NCI-H1417 treated with DMSO at 0.1 percent for 48 hours (cell line): ENCODE data around the gene RBM5.

ENCODE experiments used
- DNase-seq: peaks from one replicate; lab custom pipeline; 2025; lab: John Stamatoyannopoulos, UW

RBM5 gene

DNA sequence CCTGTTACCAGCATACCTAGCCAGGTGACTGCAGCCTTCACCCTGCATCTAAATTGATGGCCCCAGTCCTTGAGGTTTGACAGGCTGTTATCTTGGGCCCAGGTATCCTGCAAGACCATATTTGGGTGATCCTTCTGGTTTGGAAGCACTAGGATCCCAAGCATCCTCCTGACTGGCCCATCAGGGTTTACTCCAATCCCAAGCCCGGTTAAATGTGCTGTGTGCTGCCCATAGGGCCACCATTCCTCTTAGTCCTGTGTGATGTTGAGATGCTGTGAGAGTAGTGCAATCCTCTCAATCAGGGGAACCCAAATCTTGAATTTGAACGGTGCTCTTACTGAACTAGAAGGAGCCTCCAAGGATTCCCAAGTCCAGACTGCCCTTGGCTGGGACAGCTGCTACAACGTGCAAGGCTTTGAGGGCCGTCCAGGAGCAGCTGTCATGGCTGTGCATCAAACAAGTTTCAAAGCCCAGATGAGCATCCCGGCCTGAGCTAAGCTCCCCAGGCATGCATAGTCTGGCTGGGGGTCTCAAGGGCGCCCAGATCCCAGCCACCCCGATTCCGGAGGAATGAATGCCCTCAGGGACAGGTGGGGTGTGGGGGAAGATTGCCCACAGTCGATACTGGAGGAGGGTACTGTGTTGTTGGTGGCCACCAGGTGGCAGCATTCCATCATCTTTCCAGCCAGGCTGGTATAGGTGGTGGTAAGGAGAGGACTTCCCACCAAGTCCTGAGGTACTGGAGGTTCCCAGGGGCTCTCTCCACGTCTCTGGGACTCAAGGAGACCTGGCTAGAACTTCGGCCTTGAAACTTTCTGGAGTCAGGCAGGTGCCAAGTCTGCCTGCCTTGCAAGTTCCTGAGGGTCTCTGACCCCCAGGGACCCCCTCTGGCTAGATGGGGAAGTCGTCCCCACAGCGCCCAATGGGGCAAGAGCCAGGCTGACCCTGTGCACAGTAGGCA is 32.6 kb downstream of the RBM5 start:
- no peak for DNase-seq

DNA sequence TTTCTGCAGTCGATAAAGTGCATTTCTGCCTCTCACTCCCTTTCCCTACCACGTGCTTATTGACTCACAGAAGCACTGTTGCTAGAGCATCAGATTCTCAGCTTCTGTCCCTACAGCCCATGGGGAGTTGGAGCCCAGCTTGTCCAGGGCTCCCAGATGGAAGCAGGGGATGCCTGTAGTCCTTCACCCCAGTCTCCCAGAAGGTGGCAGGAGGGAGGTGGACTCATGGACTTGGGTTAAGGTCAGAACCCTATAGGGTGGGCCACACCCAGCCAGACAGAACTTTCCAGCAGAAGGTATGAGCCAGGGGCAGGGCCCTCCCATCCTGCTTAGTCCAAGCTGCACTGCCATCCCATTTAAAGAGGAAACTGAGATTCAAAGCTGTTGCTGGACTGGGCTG is 33.4 kb downstream of the RBM5 start:
- no peak for DNase-seq

DNA sequence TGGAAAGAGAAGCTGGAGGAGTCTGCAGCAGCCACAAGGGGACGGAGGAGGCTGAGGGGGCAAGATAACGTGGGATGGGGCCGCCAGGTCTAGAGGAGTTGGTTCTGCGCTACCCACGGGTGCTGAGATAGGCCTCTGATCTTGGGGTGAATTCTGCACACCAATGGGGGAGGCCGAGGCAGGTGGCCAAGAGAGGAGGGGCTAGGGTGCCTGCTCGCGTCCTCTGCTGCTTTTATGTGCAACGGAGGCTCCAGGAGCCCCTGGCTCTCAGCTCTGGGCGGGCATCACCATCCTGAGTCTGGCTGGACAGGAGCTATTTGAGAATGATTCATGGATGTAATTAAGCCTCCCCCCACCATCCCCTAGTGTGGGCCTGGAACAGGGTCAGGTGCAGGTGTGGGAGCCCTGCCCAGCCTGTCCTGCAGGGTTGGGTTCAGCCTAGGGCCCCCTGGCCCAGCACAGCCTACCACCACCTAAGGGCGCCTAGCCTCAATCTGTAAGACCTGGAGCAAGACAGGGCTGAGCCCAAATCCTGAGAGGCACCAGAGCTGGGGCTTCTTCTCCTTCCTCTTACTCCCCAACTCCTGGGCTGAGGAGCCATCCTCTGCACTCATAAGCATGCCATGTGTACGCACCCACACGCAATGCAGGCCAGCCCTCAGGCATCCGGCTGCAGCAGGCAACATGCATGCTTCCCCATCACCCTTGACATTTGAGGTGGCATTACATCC is 34.1 kb downstream of the RBM5 start:
- DNase-seq: no peak

DNA sequence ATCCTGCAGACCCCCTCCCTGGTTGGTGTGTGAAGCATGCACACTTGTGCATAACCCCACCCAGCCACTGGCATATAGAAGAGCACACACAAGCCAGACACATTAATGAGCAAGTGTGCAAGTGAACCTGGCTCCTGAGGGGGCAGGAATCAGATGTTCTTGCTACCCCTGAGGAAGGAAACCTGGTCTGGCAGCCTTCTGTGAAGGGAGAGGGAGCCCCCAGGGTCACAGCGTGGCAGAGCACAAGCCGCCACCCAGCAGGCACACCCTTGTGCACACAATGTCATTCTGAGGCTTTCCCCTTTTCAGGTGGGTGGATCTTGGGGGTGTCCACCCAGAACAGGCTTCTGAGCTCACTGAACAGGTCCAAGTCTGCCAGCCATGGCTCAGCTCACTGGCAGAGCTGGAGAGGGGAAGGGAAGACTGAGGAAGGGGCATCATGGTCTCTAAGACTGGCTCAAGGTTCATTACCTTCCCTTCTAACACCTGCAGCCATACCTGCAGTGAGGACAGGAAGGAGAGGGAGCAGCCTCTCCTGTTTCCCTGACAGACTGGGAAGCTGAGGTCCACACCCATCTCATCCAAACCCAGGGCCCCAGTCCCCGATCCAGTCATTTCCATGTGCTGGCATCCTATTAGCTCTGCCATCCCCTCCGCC is 34.8 kb downstream of the RBM5 start:
- no peak for DNase-seq

DNA sequence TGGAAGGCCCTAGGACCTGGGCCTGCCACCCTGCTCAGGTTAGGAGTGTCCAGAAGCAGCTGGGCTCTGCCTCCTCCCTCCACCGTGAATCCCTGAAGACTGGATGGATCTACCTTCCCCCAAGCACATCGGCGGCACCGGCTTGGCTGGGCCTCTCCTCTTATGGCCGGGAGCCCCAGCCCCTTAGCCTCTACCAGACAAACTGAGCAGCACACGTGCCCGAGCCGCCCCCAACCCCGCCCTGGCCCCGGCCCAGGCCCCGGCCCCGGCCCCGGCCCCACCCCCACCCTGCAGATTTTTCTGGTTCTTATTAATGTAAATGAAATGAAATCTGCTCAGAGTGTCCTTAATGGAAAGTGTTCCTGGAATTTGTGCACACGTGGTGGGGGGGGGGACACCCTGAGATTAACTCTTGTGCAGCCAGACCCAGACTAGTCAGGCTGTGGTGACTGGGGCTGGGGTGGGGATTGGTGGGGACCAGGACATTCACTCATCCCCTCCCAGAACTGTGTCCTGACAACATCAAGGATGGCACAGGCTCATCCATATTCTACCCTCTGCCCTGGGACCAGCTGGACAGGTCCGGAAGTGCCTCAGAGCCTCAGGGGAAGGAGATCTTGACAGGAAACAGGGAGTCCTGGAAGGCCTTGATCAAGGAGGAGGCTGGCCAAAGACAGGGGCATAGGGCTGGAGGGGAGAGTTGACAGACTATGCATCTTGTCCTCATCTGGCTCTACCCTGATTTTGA is 35.5 kb downstream of the RBM5 start:
- no peak for DNase-seq

DNA sequence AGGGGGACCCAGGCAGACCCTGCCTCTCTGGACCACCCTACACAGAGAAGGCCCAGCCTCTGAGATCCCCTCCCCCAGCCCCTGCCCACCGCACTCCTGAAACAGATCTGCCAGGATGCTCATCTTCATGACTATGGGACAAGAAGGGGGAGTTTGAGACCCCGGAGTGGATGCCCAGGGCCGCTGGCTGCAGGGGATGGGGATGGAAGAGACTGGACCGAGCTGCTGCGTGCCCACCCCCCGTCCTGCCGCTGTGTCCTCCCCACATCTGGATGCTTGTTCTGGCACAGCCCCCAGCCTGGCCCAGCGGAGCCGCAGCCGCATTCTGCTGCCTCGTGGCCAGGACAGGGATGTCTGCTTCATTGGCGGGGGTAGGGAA is 36.1 kb downstream of the RBM5 start:
- DNase-seq: no peak

DNA sequence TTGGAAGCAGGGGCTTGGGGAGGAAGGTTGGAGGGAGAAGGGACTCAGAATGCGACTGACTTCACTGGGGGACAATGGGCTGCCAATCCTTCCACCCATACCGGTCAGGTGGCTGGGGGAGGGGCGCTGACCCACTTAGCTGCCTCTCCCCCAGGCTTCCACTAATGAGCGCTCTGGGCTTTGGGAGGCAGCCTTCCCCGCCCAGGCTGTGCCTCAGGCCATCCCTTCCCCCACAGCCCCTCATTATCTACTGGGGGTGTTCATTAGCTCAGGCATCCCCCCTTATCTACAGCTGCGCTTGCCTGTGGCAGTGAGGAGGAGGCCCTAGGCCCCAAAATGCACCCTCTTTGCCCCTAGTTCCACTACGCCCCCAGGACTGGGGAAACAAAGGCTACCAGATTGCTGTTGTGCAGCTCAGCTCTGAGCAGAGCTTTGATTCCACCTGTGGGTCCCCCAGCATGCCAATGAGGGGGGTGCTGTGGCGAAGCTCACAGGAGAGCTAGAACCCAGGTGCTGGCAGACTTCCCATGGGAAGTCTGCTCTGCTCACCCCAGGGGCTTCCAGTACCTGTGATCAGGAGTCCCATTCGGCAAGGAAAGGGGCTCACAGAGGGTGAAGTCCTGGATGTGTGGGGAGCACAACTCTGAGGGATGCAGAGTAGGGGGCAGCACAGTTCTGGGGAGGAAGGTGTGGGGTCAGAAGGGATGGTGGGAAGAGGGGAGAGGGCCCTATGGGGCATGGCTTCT is 37.0 kb downstream of the RBM5 start:
- no peak for DNase-seq

DNA sequence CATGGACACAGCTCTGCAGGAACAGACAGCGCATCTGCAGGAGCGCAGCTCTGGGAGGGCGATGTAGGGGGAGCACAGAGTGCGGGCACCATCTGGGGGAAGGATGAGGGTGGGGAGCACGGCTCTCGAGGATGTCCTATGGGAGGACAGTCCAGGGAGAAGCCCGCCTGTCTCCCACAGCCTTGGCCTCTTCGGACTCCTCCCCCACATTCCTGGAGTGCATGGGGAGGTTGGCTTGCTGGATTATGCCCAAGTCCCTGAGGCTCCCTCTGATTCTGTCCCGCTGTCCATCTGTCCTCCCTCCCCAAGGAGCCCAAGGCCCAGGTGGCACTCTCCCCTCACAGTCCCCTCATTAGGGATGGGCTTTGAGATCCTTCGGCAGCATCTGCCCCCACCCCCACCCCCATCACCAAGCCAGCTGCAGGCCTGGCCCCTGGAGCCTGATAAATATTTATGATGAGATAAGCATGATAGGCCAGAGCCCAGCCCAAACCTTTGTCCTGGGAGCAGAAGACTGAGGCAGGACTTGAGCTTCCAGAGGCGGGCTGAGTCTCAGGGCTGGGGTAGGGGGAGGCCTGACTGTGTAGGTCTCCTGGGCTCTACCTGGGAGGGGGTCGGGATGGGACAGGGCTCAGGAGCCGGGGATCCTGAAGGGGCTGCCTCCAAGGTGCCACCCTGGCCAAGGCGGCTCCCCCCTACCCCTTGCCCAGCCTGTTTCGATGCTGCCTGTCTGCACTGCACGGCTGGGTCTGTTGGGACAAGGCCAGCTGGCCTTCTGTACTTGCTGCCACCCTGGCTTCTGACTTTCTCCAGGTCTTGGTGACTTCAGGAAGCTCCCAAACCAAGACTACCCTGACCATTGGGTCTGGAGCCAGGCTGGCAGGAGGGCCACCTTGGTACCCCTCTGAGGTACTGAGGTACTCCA is 37.8 kb downstream of the RBM5 start:
- DNase-seq: no peak

DNA sequence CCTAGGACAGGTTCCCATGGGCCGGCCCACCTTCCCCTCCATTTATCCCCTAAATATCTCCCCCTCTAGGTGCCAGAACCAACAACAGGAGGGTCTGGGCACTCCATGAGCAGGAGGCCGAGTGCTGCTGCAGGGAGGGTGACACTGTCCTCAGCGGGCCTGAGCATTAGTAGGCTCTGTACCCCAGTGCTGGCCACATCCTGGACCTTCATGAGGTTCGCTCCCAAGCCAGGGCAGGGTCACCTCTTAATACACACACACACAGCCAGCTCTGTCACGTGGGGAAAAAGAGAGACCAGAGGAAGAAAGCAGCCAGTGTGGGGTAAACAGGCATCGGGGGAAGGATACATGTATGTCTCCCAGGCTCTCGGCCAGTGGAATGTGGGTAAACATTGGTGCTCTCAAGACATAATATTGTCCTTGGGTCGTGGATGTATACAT is 38.6 kb downstream of the RBM5 start:
- DNase-seq: no peak

DNA sequence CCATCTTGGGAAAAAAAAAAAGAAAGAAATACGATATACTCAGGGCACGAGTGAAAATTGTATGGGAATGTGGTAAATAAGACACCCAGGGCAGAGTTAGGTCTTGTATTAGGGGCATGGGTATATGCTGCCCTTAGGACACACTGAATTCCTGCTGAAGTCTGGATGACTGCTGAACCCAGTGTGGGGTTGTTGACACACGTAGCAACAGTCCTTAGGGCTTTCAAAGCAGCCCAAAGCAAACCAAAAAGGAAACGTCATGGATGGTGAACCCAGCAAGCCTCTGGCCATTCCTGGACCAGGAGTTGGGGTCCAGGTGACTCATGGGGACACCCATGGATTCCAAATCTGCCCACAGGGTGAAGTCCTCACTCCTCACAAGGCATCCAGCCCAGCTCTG is 39.3 kb downstream of the RBM5 start:
- DNase-seq: no peak

DNA sequence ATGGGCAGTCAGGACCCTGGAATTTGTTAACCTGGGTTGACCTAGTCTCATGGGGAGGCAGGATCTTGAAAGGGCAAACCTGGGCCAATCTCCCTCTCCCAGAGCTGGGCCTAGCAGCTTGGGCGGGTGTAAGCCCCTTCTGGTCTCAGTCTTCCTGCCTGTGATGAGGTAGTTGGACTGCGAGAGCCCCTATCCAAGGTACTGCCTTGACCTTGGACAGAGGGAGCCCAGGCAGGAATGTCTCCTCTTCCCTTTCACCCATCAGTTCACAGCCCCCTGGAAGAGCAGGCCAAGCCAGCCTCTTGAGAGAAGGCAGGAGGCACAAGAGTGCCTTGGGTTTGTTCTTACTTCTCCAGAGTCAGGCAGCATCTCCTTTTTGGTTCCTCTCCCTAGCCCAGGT is 41.7 kb downstream of the RBM5 start:
- no peak for DNase-seq

DNA sequence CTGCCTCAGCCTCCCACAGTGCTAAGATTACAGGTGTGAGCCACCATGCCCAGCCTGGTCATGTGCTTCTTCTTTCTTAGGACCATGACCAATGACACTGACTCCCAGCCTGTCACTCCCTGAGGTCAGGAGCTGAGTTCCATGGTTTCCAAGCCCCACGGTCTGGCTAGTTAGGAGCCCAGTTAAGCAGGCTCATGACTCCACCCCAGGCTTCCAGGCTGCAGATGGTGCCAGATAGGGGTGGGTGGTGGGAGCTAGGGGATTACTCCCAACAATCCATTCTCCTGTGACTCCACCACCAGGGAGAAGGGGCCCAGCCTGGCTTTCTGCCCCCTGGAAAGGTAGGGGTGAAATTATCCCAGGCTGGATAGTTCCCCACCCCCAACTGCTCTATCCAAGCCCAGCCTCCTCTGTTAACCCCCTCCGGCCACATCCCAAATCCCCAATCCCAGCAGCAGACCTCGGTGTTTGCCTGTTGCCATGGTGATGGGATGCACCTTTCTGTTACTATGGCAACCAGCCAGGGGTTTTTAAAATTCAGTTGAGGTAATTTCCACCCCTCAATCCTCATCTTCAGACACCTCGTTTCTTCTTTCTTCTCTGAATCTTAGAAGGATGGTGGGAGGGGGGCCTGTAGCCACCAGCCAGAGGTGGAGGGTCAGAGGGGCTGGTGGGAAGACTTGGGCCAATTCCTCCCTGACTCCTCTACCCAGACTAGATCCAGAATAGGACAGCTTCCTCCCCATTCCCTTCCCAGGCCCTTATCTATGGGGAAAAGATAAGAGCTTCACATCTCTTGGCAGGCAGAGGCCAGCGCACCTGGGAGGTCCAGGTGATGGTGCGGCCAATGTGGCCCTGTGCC is 43.9 kb downstream of the RBM5 start:
- no peak for DNase-seq

DNA sequence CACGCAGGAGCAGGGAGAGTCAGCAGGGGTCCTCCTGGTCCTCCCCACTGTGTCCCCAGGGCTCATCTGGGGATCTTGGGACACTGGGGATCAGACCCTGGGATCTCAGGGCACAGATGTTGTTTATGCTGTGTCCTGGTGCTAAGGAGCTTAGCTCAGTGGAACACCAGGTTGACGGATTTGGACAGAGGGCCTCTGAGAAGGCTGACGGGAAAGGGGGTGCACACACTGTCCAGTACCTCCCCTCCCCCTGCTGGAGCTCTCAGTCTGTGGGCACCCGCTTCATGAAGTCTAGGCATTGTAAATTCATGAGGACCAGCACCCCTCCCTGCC is 44.5 kb downstream of the RBM5 start:
- DNase-seq: no peak

DNA sequence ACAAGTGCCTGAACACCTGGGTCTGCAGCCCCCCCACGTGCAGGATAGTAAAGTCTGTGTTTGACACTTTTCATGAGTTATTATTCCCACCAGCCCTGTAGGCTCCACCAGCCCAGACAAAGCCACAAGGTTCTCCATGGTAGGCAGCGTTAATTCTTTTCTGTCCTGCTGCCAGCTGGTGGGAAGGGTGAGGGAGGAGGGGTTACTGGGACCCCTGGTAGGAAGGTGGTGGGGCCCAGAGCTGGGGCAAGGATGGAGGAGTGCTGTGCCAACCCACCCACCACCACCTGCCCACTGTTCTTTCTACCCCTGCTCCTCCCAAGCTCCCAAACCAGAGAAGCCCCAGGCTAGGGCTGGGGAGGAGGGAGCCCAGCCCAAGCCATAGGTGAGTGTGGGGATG is 45.6 kb downstream of the RBM5 start:
- DNase-seq: no peak

DNA sequence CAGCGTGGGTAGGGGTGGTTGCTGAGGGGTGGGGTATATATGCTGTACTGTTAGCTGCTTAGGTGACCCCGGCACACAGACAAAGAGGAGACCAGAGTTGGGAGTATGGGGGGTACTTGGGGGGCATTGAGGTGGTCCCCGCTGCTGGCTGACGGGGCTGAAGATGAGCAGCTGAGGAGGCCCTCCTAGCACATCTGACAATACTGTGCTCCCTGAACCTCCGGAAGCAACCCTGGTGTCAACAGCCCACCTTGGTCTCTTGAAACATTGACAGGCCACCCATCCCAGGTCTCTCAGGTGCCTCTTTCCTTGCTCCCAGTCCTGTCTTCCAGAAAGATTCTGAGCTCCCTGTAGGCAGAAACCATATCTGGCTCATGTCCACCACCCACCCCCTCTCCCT is 47.2 kb downstream of the RBM5 start:
- DNase-seq: no peak

DNA sequence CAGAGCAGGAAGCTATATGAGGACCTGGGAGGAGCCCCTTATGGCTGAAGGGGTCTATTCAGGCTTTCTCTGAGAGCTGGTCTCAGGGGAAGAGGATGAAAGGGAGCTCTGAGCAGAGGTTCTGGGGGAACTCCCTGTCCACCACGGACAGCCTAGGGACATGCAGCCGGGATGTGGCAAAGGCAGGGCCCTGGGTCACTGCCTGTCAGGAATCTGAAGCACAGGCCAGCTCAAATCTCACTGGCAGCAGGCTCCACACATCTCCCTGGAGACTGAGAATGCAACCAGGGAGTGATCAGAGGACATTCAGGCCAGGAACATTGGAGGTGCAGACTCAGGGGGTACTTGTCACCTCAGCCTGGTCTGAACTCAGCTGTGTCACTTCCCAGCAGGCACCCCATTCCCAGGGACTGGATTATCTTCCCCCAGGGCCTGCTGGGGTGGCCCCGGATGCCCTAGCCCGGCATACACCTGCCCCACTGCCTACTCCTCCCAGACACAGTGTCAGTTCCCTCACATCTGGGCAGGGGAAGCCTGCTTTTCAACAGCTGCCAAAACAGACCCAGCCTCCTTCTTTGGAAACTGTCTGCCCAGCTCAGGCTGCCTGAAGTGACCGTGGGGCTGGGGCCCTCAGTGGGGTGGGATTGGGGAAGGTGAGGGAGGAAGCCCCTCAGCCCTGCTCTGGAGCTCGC is 48.1 kb downstream of the RBM5 start:
- no peak for DNase-seq

DNA sequence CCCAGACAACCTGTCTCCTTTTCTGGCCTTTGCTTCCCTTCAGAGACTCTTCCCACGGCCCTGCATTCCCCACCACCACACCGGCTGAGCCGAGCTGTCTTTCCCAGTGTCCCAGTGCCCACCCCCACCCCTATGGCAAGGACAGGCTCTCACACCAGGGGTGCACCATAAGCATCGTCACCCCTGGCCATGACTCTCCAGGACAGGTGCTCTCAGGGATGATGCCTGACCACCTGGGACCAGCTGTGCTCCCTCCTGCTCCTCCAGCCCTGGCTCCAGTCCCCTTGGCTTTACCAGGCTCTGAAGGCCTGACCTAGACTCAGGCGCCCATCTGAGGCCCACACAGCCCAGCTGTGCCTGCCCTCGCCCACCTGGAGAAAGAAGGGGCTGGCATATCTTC is 48.8 kb downstream of the RBM5 start:
- no peak for DNase-seq

DNA sequence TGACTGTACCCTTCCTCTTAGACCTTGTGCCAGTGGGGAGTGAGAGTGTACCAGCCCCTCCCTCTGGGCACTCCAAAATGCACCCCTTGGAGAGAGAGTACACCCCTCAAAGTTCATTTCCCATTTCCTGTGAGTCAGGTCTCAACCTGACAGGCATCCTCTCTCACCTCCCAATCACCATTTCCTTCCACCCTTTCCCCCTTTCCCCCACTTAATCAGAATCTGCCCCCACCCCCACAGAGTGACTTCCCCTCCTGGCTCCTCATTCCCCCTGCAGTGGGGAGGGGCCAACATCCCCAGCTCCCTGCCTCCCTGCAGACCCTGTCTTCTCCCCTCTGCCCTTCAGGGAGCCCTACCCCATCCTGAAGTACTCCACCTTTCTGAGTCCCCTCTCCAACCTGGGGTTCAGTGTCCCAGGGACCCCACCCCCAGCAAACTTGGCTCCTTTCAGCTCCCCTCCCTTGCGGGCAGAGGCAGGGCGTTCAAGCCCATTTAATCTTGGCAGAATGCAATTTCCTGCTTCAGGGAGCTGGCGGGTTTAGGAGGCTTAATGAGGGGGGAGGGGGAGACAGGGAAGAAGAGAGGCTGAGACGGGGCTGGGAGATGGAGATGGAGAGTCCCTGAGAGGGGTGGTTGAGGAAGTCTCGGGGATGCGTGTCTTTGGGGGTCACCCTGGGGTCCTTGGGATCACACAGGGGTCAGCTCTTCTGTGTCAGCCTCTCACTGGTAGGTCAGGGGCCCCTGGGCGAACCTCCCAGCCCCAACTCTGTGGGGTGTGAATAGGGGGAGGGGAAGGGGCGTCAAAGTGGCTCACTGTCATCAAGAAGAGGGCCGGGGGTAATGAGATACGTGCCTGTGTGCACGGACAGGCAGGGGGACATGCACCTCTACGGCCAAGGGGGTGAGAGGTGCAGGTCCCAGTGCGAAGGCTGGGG is 49.8 kb downstream of the RBM5 start:
- DNase-seq: no peak
